Smooth muscle cell of the brain vasculature (primary cell): ENCODE data around the gene EFCAB5.
A peak's percentile ranks its signal among the peaks of the same experiment; 100 is the strongest.
"Not testable (repeated sequence)": the region's sequence is repeated elsewhere in the genome, so short reads cannot be mapped to it uniquely, and the experiment has no call there.

ENCODE experiments used
- DNase-seq: peaks from one replicate; pipeline ENCODE4 v3.0.0-alpha.2; 2012; ENCODE audit warnings: low read depth, low spot score

The EFCAB5 gene

DNA sequence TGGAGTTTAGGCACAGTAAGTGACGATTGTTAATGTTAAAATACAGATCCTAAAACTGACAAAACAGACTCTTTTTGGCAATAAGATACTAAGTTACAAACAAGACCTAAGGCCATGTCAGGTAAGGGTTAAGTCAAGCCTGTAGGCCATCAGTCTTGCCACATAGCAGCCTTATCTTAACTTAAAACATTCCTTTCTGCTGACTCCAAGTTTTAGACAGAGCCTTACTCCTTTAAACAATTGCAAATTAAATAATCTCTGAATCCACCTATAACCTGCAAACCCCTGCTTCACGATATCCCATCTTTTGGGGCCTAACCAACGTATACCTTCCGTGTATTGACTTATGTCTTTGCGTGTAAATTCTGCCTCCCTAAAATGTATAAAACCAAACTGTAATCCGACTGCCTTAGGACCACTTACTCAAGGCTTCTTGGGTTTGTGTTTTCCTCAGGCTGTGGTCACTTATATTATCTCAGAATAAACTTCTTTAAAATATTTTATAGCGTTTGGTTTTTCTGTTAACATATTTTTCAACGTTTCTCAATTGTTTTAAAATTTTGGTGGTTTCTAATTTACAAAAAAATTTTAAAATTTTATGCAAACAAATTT is 64.4 kb downstream of the EFCAB5 start:
- DNase-seq = no peak

DNA sequence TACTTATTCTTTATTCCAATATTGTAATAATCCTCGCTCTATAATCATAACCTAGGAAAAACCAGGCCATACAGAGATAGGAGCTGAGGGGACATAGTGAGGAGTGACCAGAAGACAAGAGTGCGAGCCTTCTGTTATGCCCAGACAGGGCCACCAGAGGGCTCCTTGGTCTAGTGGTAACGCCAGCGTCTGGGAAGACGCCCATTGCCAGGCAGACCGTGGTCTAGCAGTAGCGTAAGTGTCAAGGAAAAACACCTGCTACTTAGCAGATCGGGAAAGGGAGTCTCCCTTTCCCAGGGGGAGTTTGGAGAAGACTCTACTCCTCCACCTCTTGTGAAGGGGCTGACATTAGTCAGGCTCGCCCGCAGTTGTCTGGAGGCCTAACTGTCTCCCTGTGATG is 70.5 kb downstream of the EFCAB5 start:
- not testable (repeated sequence) for DNase-seq

DNA sequence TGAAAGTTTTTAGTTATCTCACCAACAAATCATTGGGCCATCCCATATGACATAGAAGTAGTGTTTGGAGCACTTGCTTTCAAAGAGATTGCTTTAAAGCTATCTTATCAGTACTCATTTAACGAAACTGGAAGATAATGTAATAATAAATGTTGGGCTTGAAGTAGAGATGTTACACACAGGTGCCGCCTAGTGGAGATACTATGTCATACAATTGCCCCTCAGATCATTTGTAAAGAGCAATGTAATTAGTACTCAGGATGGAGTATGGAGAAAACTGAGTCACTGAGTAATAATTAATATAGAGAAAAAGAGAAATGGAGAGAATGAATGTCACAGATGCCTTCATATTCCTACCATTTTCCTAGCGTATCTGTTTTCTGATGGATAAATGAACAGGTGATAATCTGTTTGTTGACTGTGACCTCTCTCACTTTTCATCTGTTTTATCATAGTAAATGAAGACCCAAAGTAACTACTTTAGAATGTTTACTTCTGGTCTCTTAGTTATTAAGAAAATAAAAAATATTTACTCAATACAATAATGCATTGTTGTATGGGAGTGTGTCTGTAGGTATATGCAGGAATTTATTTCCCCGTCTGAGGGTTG is 80.4 kb downstream of the EFCAB5 start:
- DNase-seq = peak; percentile 15

DNA sequence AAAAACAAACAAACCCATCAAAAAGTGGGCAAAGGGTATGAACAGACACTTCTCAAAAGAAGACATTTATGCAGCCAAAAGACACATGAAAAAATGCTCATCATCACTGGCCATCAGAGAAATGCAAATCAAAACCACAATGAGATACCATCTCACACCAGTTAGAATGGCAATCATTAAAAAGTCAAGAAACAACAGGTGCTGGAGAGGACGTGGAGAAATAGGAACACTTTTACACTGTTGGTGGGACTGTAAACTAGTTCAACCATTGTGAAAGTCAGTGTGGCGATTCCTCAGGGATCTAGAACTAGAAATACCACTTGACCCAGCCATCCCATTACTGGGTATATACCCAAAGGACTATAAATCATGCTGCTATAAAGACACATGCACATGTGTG is 83.9 kb downstream of the EFCAB5 start:
- not testable (repeated sequence) for DNase-seq

DNA sequence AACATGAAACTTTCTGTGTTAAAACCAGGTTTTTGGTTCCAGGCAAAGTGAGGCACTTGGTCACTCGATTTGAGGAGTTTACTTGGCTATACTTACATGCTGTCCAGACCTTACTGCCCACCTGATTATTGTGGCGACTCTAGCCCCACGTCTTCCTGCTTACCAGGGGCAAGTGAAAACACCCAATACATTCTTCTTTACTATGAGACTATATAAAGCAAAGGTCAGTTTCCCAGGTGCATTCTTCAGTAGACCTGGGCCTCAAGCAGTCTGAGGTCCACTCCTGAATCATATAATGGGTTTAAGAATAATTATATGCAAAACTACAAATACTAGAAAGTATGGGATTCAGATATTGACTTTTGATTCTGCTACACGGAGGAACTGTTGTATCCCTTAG is 86.2 kb downstream of the EFCAB5 start:
- DNase-seq = no peak

GRCh38 chr17:30031214-30031869 is 89.9 kb downstream of the EFCAB5 start:
- no peak for DNase-seq

DNA sequence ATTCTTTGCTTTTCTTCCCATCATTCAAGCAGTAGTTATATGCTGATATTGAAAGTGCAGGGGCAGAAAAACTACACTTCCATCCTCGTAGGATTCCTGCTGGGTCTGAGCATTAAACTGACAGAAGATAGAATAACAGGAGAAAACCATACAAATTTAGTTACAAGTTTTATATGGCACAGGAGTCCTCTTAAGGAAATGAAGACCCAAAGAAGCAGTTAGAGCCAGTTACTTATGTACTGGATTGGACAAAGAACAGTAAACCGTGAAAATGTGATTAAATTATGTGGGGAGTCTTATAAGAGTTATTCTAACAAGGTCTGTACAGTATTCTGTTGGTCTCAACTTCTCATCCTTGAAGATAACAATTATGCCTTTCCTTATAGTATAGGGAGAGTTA is 93.9 kb downstream of the EFCAB5 start:
- DNase-seq = no peak

DNA sequence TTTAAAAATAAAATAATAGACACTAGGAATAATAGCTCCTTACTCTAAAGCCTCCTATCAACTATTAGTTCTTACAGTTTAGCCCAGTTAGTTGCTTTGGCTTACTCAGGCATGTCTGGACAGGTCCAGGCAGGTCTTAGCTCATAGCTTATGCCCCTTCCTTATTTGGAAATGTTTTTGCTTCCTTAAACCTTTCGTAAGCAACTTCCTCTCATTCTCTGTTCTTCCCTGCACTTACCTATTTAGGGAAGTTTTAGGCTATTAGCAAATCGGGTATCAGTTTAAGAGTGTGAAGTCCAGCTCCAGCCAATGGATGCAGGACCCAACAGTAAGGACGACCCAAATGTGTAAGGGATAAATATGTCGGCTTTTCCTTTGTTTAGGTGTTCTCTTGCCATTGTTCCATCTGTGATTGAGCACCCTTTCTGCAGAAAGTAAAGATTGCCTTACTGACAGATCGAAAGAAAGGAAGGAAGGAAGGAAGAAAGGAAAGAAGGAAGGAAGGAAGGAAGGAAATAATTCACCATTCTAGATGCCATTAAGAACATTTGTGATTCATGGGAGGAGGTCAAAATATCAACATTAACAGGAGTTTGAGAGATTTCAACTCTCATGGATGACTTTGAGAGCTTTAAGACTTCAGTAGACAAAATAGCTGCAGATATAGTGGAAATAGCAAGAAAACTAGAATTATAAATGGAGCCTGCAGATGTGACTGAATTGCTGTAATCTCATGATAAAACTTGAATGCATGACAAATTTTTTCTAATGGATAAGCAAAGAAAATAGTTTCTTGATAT is 99.5 kb downstream of the EFCAB5 start:
- not testable (repeated sequence) for DNase-seq

GRCh38 chr17:30041551-30041950 is 100.1 kb downstream of the EFCAB5 start:
- DNase-seq = no peak

GRCh38 chr17:30062372-30062771 is 120.9 kb downstream of the EFCAB5 start:
- DNase-seq = no peak

GRCh38 chr17:30064738-30065137 is 123.3 kb downstream of the EFCAB5 start:
- DNase-seq = no peak

- no peak for DNase-seq
Observed at GRCh38 chr17:30068465-30068864, 127.0 kb downstream of the EFCAB5 start.

DNA sequence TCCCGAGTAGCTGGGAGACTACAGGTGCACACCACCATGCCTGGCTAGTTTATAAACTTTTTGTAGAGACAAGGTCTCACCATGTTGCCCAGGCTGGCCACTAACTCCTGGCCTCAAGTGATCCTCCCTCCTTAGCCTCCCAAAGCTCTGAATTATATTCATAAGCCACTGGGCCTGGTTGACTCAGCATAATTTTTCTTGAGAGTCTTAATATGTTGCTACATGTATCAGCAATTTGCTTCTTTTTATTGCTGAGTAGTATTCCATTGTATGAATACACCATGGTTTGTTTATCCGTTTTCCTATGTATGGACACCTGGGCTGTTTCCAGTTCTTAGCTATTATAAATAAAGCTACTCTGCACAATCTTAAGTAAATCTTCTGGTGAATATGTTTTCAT is 132.8 kb downstream of the EFCAB5 start:
- DNase-seq = no peak

- DNase-seq = no peak
Observed at GRCh38 chr17:30074730-30075129, 133.3 kb downstream of the EFCAB5 start.

DNA sequence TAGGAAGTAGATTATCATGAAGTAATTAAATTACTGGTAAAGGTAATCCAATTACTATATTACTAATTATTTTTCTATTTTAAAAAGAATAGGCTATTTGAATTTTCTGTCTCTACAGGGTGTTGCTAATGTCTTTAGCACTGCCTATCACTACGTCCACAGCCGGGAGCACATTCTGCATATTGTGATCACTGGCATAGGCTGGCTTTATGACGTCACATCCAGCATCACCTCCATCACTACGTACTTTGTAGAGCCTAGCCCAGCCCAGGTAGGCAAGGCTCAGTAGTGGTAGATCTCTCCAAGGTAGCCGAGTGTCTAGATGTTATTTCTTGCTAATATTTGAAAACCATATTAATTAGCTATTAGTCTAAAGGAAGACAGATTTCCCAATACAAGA is 141.3 kb downstream of the EFCAB5 start:
- DNase-seq = no peak

DNA sequence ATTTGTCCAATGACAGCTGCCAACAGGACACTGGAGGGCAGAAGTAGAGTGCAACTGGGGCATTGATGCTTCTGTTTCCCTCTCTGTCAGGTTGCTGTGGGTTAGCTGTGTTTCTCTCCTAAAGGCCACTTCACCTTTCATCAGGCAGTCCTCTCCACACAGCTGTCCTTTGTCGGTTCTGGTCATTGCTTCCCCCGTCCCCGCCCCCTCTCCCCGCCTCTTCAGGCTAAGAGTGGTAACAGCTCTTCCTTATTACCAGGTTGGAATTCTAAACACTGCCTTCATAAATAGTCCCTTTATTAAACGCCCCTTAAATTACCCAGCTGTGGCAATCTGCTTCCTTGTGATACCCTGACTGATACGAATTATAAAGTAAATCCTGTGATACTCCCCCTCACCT is 143.4 kb downstream of the EFCAB5 start:
- DNase-seq = no peak

DNA sequence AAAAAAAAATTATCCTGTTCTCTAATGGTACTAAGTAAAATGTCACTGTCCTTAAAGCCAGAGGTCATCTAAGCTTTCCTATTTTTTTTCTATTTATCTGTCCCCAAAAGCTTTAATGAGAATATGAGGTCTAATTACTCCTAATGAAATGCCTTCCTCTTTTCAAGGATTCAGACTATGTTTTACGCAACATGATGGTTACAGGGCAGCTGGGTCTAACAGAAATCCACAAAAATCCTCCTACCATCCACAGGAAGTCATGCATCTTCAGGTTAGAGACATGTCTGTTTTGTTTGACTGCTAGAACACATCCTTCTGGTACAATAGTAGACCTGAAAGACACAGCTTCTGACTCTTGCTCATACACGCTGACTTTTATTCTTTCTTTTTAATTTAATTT is 145.5 kb downstream of the EFCAB5 start:
- DNase-seq = no peak

DNA sequence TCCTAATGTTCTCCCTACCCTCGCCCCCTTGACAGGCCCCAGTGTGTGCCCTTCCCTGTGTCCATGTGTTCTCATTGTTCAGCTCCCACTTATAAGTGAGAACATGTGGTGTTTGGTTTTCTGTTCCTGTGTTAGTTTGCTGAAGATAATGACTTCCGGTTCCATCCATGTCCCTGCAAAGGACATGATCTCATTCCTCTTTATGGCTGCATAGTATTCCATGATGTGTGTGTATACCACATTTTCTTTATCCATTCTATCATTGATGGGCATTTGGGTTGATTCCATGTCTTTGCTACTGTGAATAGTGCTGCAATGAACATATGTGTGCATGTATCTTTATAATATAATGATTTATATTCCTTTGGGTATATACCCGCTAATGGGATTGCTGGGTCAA is 146.0 kb downstream of the EFCAB5 start:
- DNase-seq = not testable (repeated sequence)

GRCh38 chr17:30091121-30091670 is 149.8 kb downstream of the EFCAB5 start:
- no peak for DNase-seq

DNA sequence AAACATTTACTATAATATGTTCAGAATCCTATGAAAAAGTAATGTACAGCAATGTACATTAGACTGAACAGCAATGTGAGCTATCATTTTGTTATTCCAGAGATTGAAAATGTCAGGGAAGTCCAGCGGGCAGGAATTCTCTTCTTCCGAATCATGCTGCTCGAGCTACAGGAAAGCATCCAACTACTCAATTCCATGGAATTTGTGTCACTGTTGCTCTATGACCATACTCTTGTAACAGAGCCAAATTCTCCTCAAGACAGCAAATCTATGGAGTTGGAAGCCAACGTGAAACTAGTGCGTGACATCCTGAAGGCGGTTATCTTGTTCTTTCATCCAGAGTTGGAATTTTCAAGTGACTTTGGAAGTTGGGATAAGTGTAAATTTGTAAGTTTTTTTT is 150.3 kb downstream of the EFCAB5 start:
- DNase-seq = no peak

DNA sequence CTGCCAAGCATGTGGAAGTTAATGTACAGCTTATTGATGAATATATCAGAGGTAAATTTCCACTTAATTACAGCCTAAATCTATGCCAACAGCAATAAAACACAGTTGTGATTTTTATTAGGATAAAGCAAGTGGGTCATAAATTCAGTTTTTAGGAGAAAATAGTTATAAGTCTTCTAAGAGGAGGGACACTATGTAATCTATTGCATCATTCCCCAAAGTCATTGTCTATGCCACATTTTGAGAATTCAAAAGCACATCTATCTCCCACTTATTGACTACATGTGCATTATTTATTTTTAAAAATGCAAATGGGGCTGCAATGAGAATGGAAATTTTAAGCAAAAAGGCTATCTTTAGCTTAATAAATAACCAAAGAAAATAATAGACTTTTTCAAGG is 151.5 kb downstream of the EFCAB5 start:
- DNase-seq = no peak

DNA sequence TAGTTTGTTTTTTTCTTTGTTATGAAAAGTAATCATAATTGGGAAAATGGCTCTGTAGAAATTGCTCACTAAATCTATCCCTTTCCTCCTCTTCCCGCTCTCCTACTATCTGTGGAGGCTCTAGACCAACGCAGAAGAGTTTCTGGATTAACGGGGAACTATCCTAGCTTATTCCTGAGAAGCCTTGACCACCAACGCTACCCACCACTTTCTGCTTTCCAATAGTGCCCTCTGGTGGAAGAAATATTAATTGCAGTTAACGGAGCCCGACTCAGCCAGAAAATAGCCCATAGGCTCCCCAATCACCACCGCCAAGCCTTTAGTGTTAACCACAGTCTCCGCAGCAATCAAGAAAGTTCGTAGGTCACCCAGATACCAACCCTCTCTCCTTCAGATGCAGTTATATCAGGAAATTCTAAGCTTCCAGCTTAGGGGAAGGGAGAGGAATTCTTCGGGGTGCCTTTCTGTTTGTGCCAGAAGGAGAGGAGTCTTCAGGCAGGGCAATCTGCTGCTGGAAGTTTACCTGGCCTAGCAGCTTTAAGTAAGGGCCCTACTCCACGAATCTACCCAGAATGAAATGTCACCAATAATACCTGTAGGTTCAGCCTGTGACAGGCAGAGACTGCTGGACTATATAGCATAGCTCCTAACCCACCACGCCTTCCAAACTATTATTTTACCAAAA is 152.2 kb downstream of the EFCAB5 start:
- DNase-seq = no peak
